HG03045 (cell line): ENCODE data around the gene VPS16.

Experiments
- ATAC-seq: cut with Tn5 transposase; IDR thresholded peaks from one replicate; pipeline ENCODE4 v1.9.1; 2021; ENCODE audit warnings: mild to moderate bottlenecking, moderate library complexity; ENCODE audit not compliant: unreplicated experiment

VPS16 gene

GRCh38 chr20:2840138-2840966, at the start of gene VPS16, which contains the start of gene PCED1A:
Gene VPS16 (plus strand): TSS chr20:2840745. CDS start chr20:2840775, 30 bp downstream.
Gene PCED1A (minus strand): TSS chr20:2840655. CDS start chr20:2839912, 743 bp downstream.
- ATAC-seq: peak; percentile 96

- ATAC-seq: no peak
Observed at GRCh38 chr20:2793471-2793870, 47.1 kb upstream of the VPS16 start.

- no peak for ATAC-seq
Observed at GRCh38 chr20:2794202-2794748, 46.3 kb upstream of the VPS16 start.

GRCh38 chr20:2794866-2795447, 45.6 kb upstream of the VPS16 start:
- ATAC-seq: no peak

- no peak for ATAC-seq
Observed at GRCh38 chr20:2795451-2795850, 45.1 kb upstream of the VPS16 start.

GRCh38 chr20:2796011-2796660, 44.4 kb upstream of the VPS16 start:
- no peak for ATAC-seq

- ATAC-seq: no peak
Observed at GRCh38 chr20:2797136-2797983, 43.2 kb upstream of the VPS16 start.

- ATAC-seq: no peak
Observed at GRCh38 chr20:2798095-2798805, 42.3 kb upstream of the VPS16 start.

GRCh38 chr20:2798814-2799213, 41.7 kb upstream of the VPS16 start:
- ATAC-seq: no peak

- ATAC-seq: no peak
Observed at GRCh38 chr20:2799271-2799670, 41.3 kb upstream of the VPS16 start.

GRCh38 chr20:2799688-2800520, 40.6 kb upstream of the VPS16 start:
- no peak for ATAC-seq

GRCh38 chr20:2800521-2801285, 39.8 kb upstream of the VPS16 start, which contains the start of gene CPXM1:
Gene CPXM1 (minus strand): TSS chr20:2800627. CDS start chr20:2800572, 55 bp downstream.
- no peak for ATAC-seq

GRCh38 chr20:2801286-2801728, 39.2 kb upstream of the VPS16 start:
- ATAC-seq: no peak

GRCh38 chr20:2804041-2804828, 36.3 kb upstream of the VPS16 start:
- no peak for ATAC-seq

- no peak for ATAC-seq
Observed at GRCh38 chr20:2804852-2805688, 35.5 kb upstream of the VPS16 start.

- ATAC-seq: no peak
Observed at GRCh38 chr20:2805689-2806350, 34.7 kb upstream of the VPS16 start.
